OCI-LY3 (cell line): ENCODE data around the gene BCO1.
A peak's percentile ranks its signal among the peaks of the same experiment; 100 is the strongest.

ENCODE experiments used
- H2AFZ ChIP-seq: fragments of 200-600, 300-600 bp; shearing (Covaris generic); 2 replicates; pipeline ENCODE4 v1.6.0; 2014; ENCODE audit warnings: antibody characterized with exemption, low read depth, low read length
- H3K27ac ChIP-seq: fragments of 200-600, 300-600 bp; sonication (generic); 2 replicates; pipeline ENCODE4 v1.5.1; 2014; ENCODE audit warnings: mild to moderate bottlenecking, low read length, moderate library complexity, mixed read lengths
- H3K27me3 ChIP-seq: fragments of 200-600, 300-600 bp; sonication (generic); 2 replicates; pipeline ENCODE4 v1.6.1; 2014; ENCODE audit warnings: low read depth, low read length, mixed read lengths
- H3K36me3 ChIP-seq: fragments of 200-600, 300-600 bp; sonication (generic); replicated peaks from 2 replicates; pipeline ENCODE3; 2014; ENCODE audit warnings: low read depth, low read length, mixed read lengths
- H3K4me1 ChIP-seq: fragments of 300-600, 200-600 bp; sonication (generic); 2 replicates; pipeline ENCODE4 v1.6.1; 2014; ENCODE audit warnings: low read length, mixed read lengths
- H3K4me2 ChIP-seq: fragments of 200-600, 300-600 bp; sonication (generic); 2 replicates; pipeline ENCODE4 v1.6.1; 2014; ENCODE audit warnings: low read length, mixed read lengths
- H3K4me3 ChIP-seq: fragments of 300-600, 200-600 bp; sonication (generic); 2 replicates; pipeline ENCODE4 v1.5.1; 2014; ENCODE audit warnings: antibody characterized with exemption, mild to moderate bottlenecking, low read length, moderate library complexity
- H3K79me2 ChIP-seq: fragments of 300-600, 200-600 bp; shearing (Covaris generic); 2 replicates; pipeline ENCODE4 v1.6.1; 2014; ENCODE audit warnings: mild to moderate bottlenecking, low read length, mixed read lengths
- H3K9ac ChIP-seq: fragments of 300-600, 200-600 bp; shearing (Covaris generic); 2 replicates; pipeline ENCODE4 v1.6.0; 2014; ENCODE audit warnings: mild to moderate bottlenecking, low read length, moderate library complexity
- H3K9me3 ChIP-seq: fragments of 200-600, 300-600 bp; shearing (Covaris generic); 2 replicates; pipeline ENCODE4 v1.6.1; 2014; ENCODE audit warnings: low read length, mixed read lengths; ENCODE audit not compliant: insufficient read depth
- H4K20me1 ChIP-seq: fragments of 200-600, 300-600 bp; sonication (generic); 2 replicates; pipeline ENCODE4 v1.6.1; 2016; ENCODE audit warnings: low read length, mixed read lengths; ENCODE audit not compliant: insufficient read depth
- CTCF ChIP-seq: fragments of 200-600, 300-600 bp; sonication (generic); IDR thresholded peaks from 2 replicates; pipeline ENCODE4 v1.5.1; 2014; ENCODE audit warnings: antibody characterized with exemption, low read length, low read depth
- EZH2phosphoT487 ChIP-seq: fragments of 200-600 bp; shearing (Covaris generic); IDR thresholded peaks from 2 replicates; pipeline ENCODE4 v1.6.1; 2018; ENCODE audit warnings: antibody characterized with exemption, mixed run types, low read depth

BCO1 gene

GRCh38 chr16:81310045-81310644 lies 71.7 kb downstream of the BCO1 start:
- no peak overlapping the region for H3K4me3 ChIP-seq
- H3K27ac ChIP-seq, result no peak overlapping the region
- H3K9me3 ChIP-seq, result no peaks in the 10 kb centered on the region
- no peak for TF ChIP-seq CTCF
- TF ChIP-seq EZH2phosphoT487, result no peak
- H3K4me1 ChIP-seq, result peaks cover 9% of the 10 kb centered on the region
- no peak overlapping the region for H3K4me2 ChIP-seq
- no peaks in the 10 kb centered on the region for H3K36me3 ChIP-seq
- H2AFZ ChIP-seq, result no peak overlapping the region
- no peak overlapping the region for H3K9ac ChIP-seq
- H3K79me2 ChIP-seq, result peaks cover 13% of the 10 kb centered on the region
- no peaks in the 10 kb centered on the region for H4K20me1 ChIP-seq
- no peaks in the 10 kb centered on the region for H3K27me3 ChIP-seq

GRCh38 chr16:81311762-81312161 lies 73.3 kb downstream of the BCO1 start:
- Histone ChIP-seq H3K36me3 (no peaks in the 10 kb centered on the region), H3K4me1 (peaks cover 14% of the 10 kb centered on the region), H4K20me1 (peaks cover 5% of the 10 kb centered on the region; the same call in 1 of the 2 replicates), H2AFZ (no peak overlapping the region), H3K27me3 (no peaks in the 10 kb centered on the region), H3K9ac (no peak overlapping the region), H3K79me2 (peaks cover 27% of the 10 kb centered on the region), H3K4me2 (no peak overlapping the region), H3K9me3 (no peaks in the 10 kb centered on the region), H3K27ac (no peak overlapping the region), H3K4me3 (no peak overlapping the region)
- no peak for TF ChIP-seq CTCF
- no peak for TF ChIP-seq EZH2phosphoT487

DNA sequence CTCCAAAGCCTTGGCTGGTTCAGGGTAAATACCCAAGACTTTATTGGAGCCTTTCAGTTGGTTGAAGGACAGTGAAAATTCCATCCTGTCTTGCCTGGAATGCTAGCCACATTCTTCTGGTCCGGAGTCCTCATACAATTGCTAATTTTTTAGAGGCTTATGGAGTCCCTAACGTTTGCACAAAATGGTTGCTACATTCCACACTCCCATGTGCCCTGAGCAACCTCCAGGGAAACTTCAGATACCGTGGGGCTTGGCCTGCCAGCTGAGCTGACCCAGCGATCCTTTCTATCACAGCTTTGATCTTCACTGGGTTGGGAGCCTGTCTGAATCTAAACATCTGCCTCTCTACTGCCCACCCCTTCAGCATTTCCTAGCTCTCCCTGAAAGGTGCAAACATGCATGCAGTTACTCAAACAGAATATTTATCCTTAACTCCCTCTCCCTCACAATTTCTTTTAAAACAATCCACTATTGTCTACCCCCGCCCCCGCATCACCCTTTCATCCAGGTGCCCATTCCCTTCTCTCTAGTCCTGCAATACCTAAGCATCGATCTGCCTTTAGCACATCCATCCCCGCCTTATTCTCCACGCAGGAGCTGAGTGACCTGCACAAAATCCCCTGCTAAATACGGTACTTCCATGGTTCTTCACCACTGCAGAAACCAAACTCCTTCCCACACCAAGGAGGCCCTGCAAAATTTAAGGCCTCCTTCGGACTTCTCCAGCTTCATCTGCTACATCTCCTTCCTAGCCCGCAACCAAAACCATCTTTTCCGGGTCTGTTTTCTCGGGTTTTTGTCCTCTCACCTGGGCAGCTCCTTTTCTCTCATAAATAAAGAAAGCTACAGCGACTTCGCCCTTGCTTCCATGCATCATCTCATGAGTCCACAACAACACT lies 75.5 kb downstream of the BCO1 start:
- no peak for TF ChIP-seq CTCF
- TF ChIP-seq EZH2phosphoT487, result no peak
- no peaks in the 10 kb centered on the region for H3K27me3 ChIP-seq
- H3K4me3 ChIP-seq, result peak overlapping the region; percentile 96
- H3K9me3 ChIP-seq, result no peaks in the 10 kb centered on the region
- H3K36me3 ChIP-seq, result no peaks in the 10 kb centered on the region
- peak overlapping the region; percentile 93 for H2AFZ ChIP-seq
- peaks cover 46% of the 10 kb centered on the region for H3K79me2 ChIP-seq
- H4K20me1 ChIP-seq, result peaks cover 5% of the 10 kb centered on the region; the same call in 1 of the 2 replicates
- H3K4me1 ChIP-seq, result peaks cover 14% of the 10 kb centered on the region
- H3K27ac ChIP-seq, result no peak overlapping the region
- peak overlapping the region; percentile 91 for H3K9ac ChIP-seq
- H3K4me2 ChIP-seq, result peak overlapping the region; percentile 97

GRCh38 chr16:81314603-81315270 lies 76.2 kb downstream of the BCO1 start, which contains the start of gene GAN:
Gene GAN (plus strand): TSS chr16:81314962. CDS start chr16:81315114, 152 bp downstream.
- Histone ChIP-seq H4K20me1 (peaks cover 5% of the 10 kb centered on the region; the same call in 1 of the 2 replicates), H2AFZ (peak within 1 kb of the TSS; percentile 93), H3K4me2 (peak within 1 kb of the TSS; percentile 99), H3K27ac (no peak within 1 kb of the TSS; the same call in 1 of the 2 replicates), H3K36me3 (no peaks in the 10 kb centered on the region), H3K9me3 (no peaks in the 10 kb centered on the region), H3K4me3 (peak within 1 kb of the TSS; percentile 96), H3K4me1 (peaks cover 14% of the 10 kb centered on the region), H3K27me3 (no peaks in the 10 kb centered on the region), H3K79me2 (peaks cover 52% of the 10 kb centered on the region), H3K9ac (peak within 1 kb of the TSS; percentile 91)
- TF ChIP-seq CTCF (no peak), EZH2phosphoT487 (no peak)
